ENCODE results near the gene E4F1.

DNA sequence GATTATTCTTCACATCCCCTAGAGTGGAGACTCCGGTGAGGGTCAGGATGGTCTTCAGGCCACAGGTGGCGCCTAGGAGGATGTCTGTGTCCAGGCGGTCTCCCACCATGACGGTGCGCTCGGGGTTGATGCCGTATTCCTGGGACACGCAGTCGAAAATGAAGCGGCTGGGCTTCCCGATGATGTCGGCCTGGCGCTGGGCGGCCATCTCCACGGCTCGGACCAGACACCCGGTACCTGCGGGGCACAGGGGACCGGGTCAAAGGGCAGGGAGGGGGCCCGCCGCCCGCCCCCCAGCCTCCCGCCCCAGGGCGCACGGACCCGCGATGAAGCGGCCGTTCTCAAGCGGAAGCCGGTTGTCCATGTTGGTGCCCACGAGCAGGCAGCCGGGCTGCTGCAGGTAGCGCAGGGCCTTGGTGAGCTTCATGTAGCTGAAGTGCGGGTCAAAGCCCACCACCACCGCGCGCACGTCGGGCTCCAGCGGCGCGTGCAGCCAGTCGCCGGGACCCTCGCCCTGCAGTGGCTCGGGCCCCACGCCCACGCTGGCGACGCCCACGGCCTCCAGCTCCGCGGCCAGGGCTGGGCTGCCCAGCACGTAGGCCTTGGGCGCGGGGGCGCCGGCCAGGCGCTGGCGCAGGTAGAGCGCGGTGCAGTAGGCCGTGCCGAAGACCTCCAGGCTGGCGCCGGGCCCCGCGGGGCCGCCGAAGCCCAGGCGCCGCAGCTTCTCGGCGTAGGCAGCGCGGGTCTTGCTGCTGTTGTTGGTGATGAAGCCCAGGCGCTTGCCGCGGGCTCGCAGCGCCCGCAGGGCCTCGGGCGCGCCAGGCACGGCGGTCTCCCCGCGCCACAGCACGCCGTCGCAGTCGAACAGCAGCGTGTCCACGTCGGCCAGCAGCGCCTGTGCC, 9.3 kb upstream of the E4F1 start:
- TF ChIP-seq POLR2AphosphoS5 (IDR thresholded peaks at IDR 0.05; ENCODE audit: low read length) (no peak), EZH2 (IDR thresholded peaks at IDR 0.05; ENCODE audit: borderline replicate concordance, control insufficient read depth, low read depth, low read length) (no peak), ZNF24 (IDR thresholded peaks at IDR 0.05) (no peak), TCF12 (IDR thresholded peaks at IDR 0.05; ENCODE audit: low read depth, low read length) (no peak)
- TF ChIP-seq, protein P1, sequence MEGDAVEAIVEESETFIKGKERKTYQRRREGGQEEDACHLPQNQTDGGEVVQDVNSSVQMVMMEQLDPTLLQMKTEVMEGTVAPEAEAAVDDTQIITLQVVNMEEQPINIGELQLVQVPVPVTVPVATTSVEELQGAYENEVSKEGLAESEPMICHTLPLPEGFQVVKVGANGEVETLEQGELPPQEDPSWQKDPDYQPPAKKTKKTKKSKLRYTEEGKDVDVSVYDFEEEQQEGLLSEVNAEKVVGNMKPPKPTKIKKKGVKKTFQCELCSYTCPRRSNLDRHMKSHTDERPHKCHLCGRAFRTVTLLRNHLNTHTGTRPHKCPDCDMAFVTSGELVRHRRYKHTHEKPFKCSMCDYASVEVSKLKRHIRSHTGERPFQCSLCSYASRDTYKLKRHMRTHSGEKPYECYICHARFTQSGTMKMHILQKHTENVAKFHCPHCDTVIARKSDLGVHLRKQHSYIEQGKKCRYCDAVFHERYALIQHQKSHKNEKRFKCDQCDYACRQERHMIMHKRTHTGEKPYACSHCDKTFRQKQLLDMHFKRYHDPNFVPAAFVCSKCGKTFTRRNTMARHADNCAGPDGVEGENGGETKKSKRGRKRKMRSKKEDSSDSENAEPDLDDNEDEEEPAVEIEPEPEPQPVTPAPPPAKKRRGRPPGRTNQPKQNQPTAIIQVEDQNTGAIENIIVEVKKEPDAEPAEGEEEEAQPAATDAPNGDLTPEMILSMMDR (IDR thresholded peaks at IDR 0.05 in 2 of 3, conservative IDR thresholded peaks at IDR 0.05 in 1 of 3; ENCODE audit: control insufficient read depth in 2 of 3, extremely low read depth in 1 of 3, insufficient read depth in 1 of 3, low read depth in 3 of 3, low read length in 3 of 3): no peak
